Stimulated activated CD8-positive, alpha-beta memory T cell treated with anti-CD3 and anti-CD28 coated beads, Interleukin-4, amount 100 ng/mL, for 24 hours (primary cell): ENCODE data around the gene SLC38A1.
"Not testable (repeated sequence)": the region's sequence is repeated elsewhere in the genome, so short reads cannot be mapped to it uniquely, and the experiment has no call there.

Experiments used
- DNase-seq: peaks from one replicate; pipeline ENCODE4 v3.0.0-alpha.2; 2020; ENCODE audit warnings: low read depth

Gene SLC38A1

GRCh38 chr12:46206471-46206870 is 62.4 kb downstream of the SLC38A1 start:
- no peak for DNase-seq

- no peak for DNase-seq
These were observed 63.5 kb downstream of the SLC38A1 start for GRCh38 chr12:46205294-46205693.

GRCh38 chr12:46201284-46201789 is 67.5 kb downstream of the SLC38A1 start:
- DNase-seq, result no peak

GRCh38 chr12:46200551-46200950 is 68.3 kb downstream of the SLC38A1 start:
- no peak for DNase-seq

- DNase-seq, result no peak
These were observed 69.9 kb downstream of the SLC38A1 start for GRCh38 chr12:46198913-46199312.

GRCh38 chr12:46197883-46198282 is 71.0 kb downstream of the SLC38A1 start:
- DNase-seq, result no peak

GRCh38 chr12:46190533-46190932 is 78.3 kb downstream of the SLC38A1 start:
- DNase-seq, result not testable (repeated sequence)

GRCh38 chr12:46188170-46188569 is 80.7 kb downstream of the SLC38A1 start:
- DNase-seq, result no peak

GRCh38 chr12:46187023-46187422 is 81.8 kb downstream of the SLC38A1 start:
- DNase-seq, result no peak

- DNase-seq, result no peak
These were observed 82.8 kb downstream of the SLC38A1 start for GRCh38 chr12:46186088-46186487.

GRCh38 chr12:46185686-46186085 is 83.2 kb downstream of the SLC38A1 start:
- DNase-seq, result no peak

GRCh38 chr12:46184798-46185595 is 83.8 kb downstream of the SLC38A1 start:
- no peak for DNase-seq

- DNase-seq, result no peak
These were observed 85.7 kb downstream of the SLC38A1 start for GRCh38 chr12:46183112-46183511.

- no peak for DNase-seq
These were observed 87.4 kb downstream of the SLC38A1 start for GRCh38 chr12:46181465-46181864.

GRCh38 chr12:46179693-46180452 is 89.0 kb downstream of the SLC38A1 start:
- no peak for DNase-seq

GRCh38 chr12:46177837-46178608 is 90.8 kb downstream of the SLC38A1 start:
- no peak for DNase-seq

- DNase-seq, result no peak
These were observed 91.8 kb downstream of the SLC38A1 start for GRCh38 chr12:46177025-46177424.

- no peak for DNase-seq
These were observed 93.9 kb downstream of the SLC38A1 start for GRCh38 chr12:46174919-46175318.

GRCh38 chr12:46174061-46174662 is 94.7 kb downstream of the SLC38A1 start:
- DNase-seq, result no peak

- no peak for DNase-seq
These were observed 100.4 kb downstream of the SLC38A1 start for GRCh38 chr12:46168426-46168825.

GRCh38 chr12:46167412-46167811 is 101.4 kb downstream of the SLC38A1 start:
- no peak for DNase-seq

GRCh38 chr12:46165191-46165590 is 103.7 kb downstream of the SLC38A1 start:
- DNase-seq, result no peak
